HAP-1 (cell line): Measurements from ENCODE around the gene PTHLH.

Source experiments
- DNase-seq, 2 experiments: peaks; one replicate each; pipeline ENCODE4 v3.0.0-alpha.2; 2016 to 2020; ENCODE audit warnings: low spot score in 2 of 2
- H3K27me3 ChIP-seq: fragments of 250-450 bp; sonication (Bioruptor Pico); 2 replicates; pipeline ENCODE4 v1.5.1; 2020; ENCODE audit warnings: low read depth, mild to moderate bottlenecking, moderate library complexity
- H3K36me3 ChIP-seq: fragments of 250-450 bp; sonication (Bioruptor Pico); replicated peaks from 2 replicates; pipeline ENCODE4 v1.5.1; 2020; ENCODE audit warnings: mild to moderate bottlenecking
- H3K4me1 ChIP-seq: fragments of 250-450 bp; sonication (Bioruptor Pico); 2 replicates; pipeline ENCODE4 v1.5.1; 2020; ENCODE audit warnings: mild to moderate bottlenecking
- H3K4me3 ChIP-seq: fragments of 250-450 bp; sonication (Bioruptor Pico); 2 replicates; pipeline ENCODE4 v1.5.1; 2020; ENCODE audit warnings: mild to moderate bottlenecking, moderate library complexity
- H3K9me3 ChIP-seq: fragments of 250-450 bp; sonication (Bioruptor Pico); 2 replicates; pipeline ENCODE4 v1.5.1; 2020; ENCODE audit warnings: mild to moderate bottlenecking, moderate library complexity
- in situ Hi-C: fragments of 300-500 bp; cut with MboI; formaldehyde crosslinking; loops from 3 replicates; pipeline ENCODE4 v1.14.3; 2020; ENCODE audit warnings: low sequenced_read_pairs, inconsistent platforms, mixed read lengths

PTHLH gene

GRCh38 chr12:27972721-27973120 is at the start of gene PTHLH:
TSS of gene PTHLH (minus strand) at chr12:27972733. CDS start at chr12:27969494, 3,239 bp downstream.
- H3K4me3 ChIP-seq: no peak within 1 kb of the TSS
- no peaks in the 10 kb centered on the region; the same call in 1 of the 2 replicates for H3K27me3 ChIP-seq
- H3K36me3 ChIP-seq: no peaks in the 10 kb centered on the region
- in situ Hi-C loops: no loop called here
- no peak for DNase-seq
- peaks cover 6% of the 10 kb centered on the region; the same call in 1 of the 2 replicates for H3K4me1 ChIP-seq
- H3K9me3 ChIP-seq: no peaks in the 10 kb centered on the region

- H3K4me1 ChIP-seq: no peaks in the 10 kb centered on the region
- in situ Hi-C loops: no loop called here
- H3K4me3 ChIP-seq: no peak overlapping the region
- no peaks in the 10 kb centered on the region for H3K36me3 ChIP-seq
- no peaks in the 10 kb centered on the region for H3K27me3 ChIP-seq
- no peaks in the 10 kb centered on the region for H3K9me3 ChIP-seq
- DNase-seq: no peak
Observed at GRCh38 chr12:28021704-28022103, 49.2 kb upstream of the PTHLH start.

GRCh38 chr12:28017873-28018255 is 45.3 kb upstream of the PTHLH start:
- Histone ChIP-seq H3K27me3 (no peaks in the 10 kb centered on the region), H3K4me1 (no peaks in the 10 kb centered on the region), H3K9me3 (no peaks in the 10 kb centered on the region), H3K36me3 (no peaks in the 10 kb centered on the region), H3K4me3 (no peak overlapping the region)
- in situ Hi-C loops: no loop called here
- no peak for DNase-seq

DNA sequence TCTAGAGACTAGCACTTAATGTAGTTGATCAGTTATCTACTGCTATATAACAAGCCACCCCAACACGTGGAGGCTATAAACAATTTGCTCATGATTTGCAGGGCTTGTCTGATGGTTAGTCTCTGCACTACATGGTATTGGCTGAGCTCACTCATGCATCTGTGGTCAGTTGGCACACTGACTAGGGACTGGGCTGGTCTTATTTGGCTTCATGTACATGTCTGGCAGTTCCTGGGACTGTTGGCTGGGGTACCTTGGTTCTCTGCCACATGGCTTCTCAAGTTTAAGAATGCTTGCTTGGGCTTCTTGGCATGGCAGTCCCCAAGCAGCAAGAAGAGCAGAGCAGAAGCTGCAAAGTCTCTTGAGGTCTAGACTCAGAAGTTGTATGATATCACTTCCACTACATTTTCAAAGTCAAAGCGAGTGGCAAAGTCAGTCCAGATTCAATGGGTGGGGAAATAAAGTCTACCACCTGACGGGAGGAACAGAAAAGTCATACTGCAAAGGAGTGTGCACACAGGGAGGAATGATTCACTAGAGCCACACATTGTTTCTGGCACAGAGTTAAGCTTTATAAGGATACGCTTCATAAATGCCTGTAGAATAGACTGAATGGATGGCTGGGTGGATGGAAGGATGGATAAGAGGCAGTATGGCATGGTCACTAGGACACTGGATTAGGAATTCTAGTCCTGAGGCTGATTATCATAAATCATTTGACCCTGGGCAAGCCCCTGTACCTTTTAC is 44.8 kb upstream of the PTHLH start:
- H3K9me3 ChIP-seq: no peaks in the 10 kb centered on the region
- H3K4me3 ChIP-seq: no peak overlapping the region
- H3K27me3 ChIP-seq: no peaks in the 10 kb centered on the region
- no peaks in the 10 kb centered on the region for H3K4me1 ChIP-seq
- in situ Hi-C loops: no loop called here
- no peak for DNase-seq
- no peaks in the 10 kb centered on the region for H3K36me3 ChIP-seq

GRCh38 chr12:28015165-28015564 is 42.6 kb upstream of the PTHLH start:
- no peaks in the 10 kb centered on the region for H3K4me1 ChIP-seq
- H3K9me3 ChIP-seq: no peaks in the 10 kb centered on the region
- H3K27me3 ChIP-seq: no peaks in the 10 kb centered on the region
- DNase-seq: no peak
- in situ Hi-C loops: no loop called here
- H3K4me3 ChIP-seq: no peak overlapping the region
- no peaks in the 10 kb centered on the region for H3K36me3 ChIP-seq

DNA sequence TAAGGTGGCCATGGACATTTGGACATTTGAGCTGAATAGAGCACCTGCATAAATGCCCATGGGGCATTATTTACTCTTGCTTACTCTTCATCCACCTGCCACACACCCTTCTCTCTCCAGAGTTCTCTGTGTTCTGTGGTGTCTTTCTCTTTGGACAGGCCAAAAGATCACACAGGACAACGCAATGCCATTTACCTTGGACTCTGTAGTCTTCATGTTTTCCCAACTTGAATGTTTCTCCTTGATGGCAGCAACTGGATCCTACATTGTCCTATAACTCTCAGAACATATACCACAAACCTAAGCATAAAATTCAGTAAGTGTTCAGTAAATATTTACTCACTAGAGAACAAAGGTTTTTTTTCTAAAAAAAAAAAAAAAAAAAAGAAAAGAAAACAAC is 41.7 kb upstream of the PTHLH start:
- Histone ChIP-seq H3K4me3 (no peak overlapping the region), H3K4me1 (no peaks in the 10 kb centered on the region), H3K27me3 (no peaks in the 10 kb centered on the region), H3K36me3 (no peaks in the 10 kb centered on the region), H3K9me3 (no peaks in the 10 kb centered on the region)
- in situ Hi-C loops: no loop called here
- no peak for DNase-seq

DNA sequence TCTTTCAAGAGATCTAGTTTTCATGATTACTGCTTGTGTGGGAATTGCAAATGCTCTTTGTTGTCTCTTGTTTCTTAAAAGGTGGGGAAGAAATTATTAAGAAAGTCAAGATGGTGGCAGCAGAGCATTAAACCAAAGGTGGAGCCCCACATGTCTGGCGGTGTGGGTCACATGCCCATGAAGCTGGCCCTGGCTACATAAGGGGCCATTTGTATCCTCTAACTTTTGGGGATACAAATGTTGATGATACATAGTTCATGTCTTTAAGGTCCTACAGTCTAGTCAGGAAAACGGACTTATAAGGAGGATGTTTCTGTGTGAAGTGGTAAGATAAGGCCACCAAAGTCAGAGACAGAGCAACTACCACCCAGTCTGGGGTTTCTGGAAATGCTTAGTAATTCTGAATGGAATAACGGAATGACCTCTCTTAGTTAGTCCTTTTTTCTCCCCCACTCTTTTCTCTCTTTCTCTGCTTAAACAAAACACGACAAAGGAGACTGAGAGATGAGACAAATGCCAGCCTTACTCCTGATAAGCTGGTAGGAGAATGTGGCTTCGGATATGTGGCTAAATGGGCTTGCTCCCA is 39.9 kb upstream of the PTHLH start:
- no peaks in the 10 kb centered on the region for H3K36me3 ChIP-seq
- H3K9me3 ChIP-seq: no peaks in the 10 kb centered on the region
- DNase-seq: no peak
- in situ Hi-C loops: no loop called here
- no peaks in the 10 kb centered on the region for H3K4me1 ChIP-seq
- H3K4me3 ChIP-seq: no peak overlapping the region
- no peaks in the 10 kb centered on the region for H3K27me3 ChIP-seq

DNA sequence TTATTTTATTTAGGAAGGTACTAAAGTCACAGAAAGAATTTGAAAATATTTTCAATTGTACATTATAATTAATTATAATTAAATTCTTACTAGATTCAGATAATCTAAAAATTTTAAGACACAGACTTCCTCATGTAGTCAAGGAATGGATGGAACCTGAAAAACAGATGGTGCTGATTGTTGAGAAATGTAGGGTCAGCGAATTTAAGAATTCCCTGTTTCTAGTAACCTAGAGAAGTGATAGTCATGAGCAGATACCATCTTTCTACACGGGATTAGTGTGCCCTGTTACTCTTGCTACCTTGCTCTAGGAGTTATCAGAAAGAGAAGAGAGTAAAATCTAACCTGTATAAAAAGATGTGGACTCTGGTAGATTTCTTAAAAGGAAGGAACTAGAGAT is 37.5 kb upstream of the PTHLH start:
- H3K4me1 ChIP-seq: no peaks in the 10 kb centered on the region
- in situ Hi-C loops: no loop called here
- no peaks in the 10 kb centered on the region for H3K36me3 ChIP-seq
- no peaks in the 10 kb centered on the region for H3K9me3 ChIP-seq
- DNase-seq: no peak
- no peaks in the 10 kb centered on the region for H3K27me3 ChIP-seq
- H3K4me3 ChIP-seq: no peak overlapping the region

DNA sequence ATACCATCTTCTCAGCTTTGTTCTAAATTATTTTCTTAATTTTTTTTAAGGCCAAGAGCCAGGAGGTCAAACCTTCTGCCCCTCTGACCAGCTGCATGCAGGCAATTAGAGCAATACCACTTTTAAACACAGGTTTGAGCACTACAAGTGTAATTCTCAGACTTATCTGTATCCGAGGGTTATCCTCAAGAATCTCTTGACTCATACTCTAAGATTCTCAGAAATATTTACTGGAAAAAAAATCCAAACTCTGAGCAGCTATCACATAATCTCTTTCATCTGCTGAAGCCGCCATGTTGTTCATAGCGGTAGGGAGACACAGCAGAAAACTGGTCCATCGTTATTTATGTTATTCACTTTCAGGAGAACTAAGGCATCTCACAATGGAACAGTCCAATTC is 27.4 kb upstream of the PTHLH start:
- DNase-seq: no peak
- no peaks in the 10 kb centered on the region for H3K36me3 ChIP-seq
- H3K27me3 ChIP-seq: no peaks in the 10 kb centered on the region
- no peak overlapping the region for H3K4me3 ChIP-seq
- no peaks in the 10 kb centered on the region for H3K4me1 ChIP-seq
- in situ Hi-C loops: no loop called here
- no peaks in the 10 kb centered on the region for H3K9me3 ChIP-seq

DNA sequence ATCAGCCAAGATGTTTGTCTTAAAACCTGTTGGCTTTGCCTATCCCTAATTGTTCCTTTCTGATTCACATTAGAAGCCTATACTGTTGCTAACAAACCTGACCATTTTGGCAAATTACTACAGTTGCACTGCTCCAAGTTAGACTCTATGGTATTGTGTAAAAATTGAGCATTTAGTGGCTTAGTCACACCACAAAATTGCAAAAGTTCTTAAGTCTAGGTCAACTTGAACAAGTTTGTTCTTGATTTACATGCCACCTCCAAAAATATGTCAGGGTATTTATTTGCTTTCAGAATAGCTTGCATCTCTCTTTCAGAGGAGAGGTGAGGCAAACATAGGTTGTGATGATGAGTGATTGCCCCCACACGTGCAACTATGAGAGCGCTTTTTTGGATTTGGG is 27.0 kb upstream of the PTHLH start:
- no peak for DNase-seq
- in situ Hi-C loops: no loop called here

GRCh38 chr12:27998658-27999057 is 26.1 kb upstream of the PTHLH start:
- H3K36me3 ChIP-seq: no peaks in the 10 kb centered on the region
- no peaks in the 10 kb centered on the region for H3K9me3 ChIP-seq
- H3K27me3 ChIP-seq: no peaks in the 10 kb centered on the region
- no peak overlapping the region for H3K4me3 ChIP-seq
- no peak for DNase-seq
- in situ Hi-C loops: no loop called here
- no peaks in the 10 kb centered on the region for H3K4me1 ChIP-seq

More for the DNA sequence above, 27.0 kb upstream of the PTHLH start:
- Histone ChIP-seq H3K36me3 (no peaks in the 10 kb centered on the region), H3K4me1 (no peaks in the 10 kb centered on the region), H3K4me3 (no peak overlapping the region), H3K27me3 (no peaks in the 10 kb centered on the region), H3K9me3 (no peaks in the 10 kb centered on the region)

- H3K9me3 ChIP-seq: no peaks in the 10 kb centered on the region
- no peaks in the 10 kb centered on the region for H3K36me3 ChIP-seq
- no peaks in the 10 kb centered on the region for H3K4me1 ChIP-seq
- in situ Hi-C loops: no loop called here
- H3K4me3 ChIP-seq: no peak overlapping the region
- no peaks in the 10 kb centered on the region for H3K27me3 ChIP-seq
- DNase-seq: no peak
Observed at GRCh38 chr12:27998170-27998569, 25.6 kb upstream of the PTHLH start.

GRCh38 chr12:27996761-27997160 is 24.2 kb upstream of the PTHLH start:
- H3K4me3 ChIP-seq: no peak overlapping the region
- in situ Hi-C loops: no loop called here
- no peaks in the 10 kb centered on the region for H3K27me3 ChIP-seq
- DNase-seq: no peak
- H3K4me1 ChIP-seq: no peaks in the 10 kb centered on the region
- no peaks in the 10 kb centered on the region for H3K36me3 ChIP-seq
- no peaks in the 10 kb centered on the region for H3K9me3 ChIP-seq

GRCh38 chr12:27995406-27995805 is 22.9 kb upstream of the PTHLH start:
- H3K27me3 ChIP-seq: no peaks in the 10 kb centered on the region
- in situ Hi-C loops: no loop called here

More at GRCh38 chr12:27995406-27995805, 22.9 kb upstream of the PTHLH start:
- no peaks in the 10 kb centered on the region for H3K9me3 ChIP-seq
- no peak for DNase-seq
- H3K4me1 ChIP-seq: no peaks in the 10 kb centered on the region
- H3K36me3 ChIP-seq: no peaks in the 10 kb centered on the region
- H3K4me3 ChIP-seq: no peak overlapping the region
